ENCODE measurements around the gene TKT. TPM values are rescaled to one million over a fixed set of nuclear protein-coding genes. Genes with fewer than 3 reads are reported as not detected.

TKT gene
- total and polyA plus RNA-seq, 2 of the 8 experiments (the other 6 are each of a cell fraction or from before 2014, with no cell fraction given): 418 to 986 TPM

GRCh38 chr3:53222183-53222901 is 33.5 kb downstream of the TKT start:
- Histone ChIP-seq H3K36me3 (ENCODE audit: control insufficient read depth in 2 of 4, insufficient read depth in 4 of 4, low read length in 3 of 4) (peaks cover 25 to 42% (median 39%) of the 10 kb centered on the region in 4 experiments), H3K9ac (replicated peaks in 1 of 4; ENCODE audit: extremely low read depth in 1 of 4, low read depth in 3 of 4, low read length in 3 of 4) (no peak overlapping the region; a peak in 1 of 7 replicates), H4K5ac (ENCODE audit: insufficient read length, low read depth, low read length) (no peak overlapping the region), H3K23ac (ENCODE audit: insufficient read length) (no peak overlapping the region), H3K79me2 (ENCODE audit: control insufficient read depth in 1 of 2, insufficient read depth in 2 of 2, low read length in 2 of 2) (no peaks in the 10 kb centered on the region), H3K79me1 (ENCODE audit: low read depth, low read length) (no peaks in the 10 kb centered on the region), H2AK5ac (ENCODE audit: low read depth, low read length) (no peak overlapping the region), H2BK15ac (ENCODE audit: low read length) (no peak overlapping the region), H3K18ac (ENCODE audit: extremely low read depth, low read length) (peak overlapping the region; percentile 66; the same call in 1 of the 2 replicates), H2BK5ac (ENCODE audit: low read depth, low read length) (peak overlapping the region; percentile 55), H3K9me3 (ENCODE audit: insufficient read depth in 2 of 2, low read depth in 1 of 2, low read length in 1 of 2) (no peaks in the 10 kb centered on the region), H2BK20ac (ENCODE audit: low read length) (no peak overlapping the region), H2AFZ (ENCODE audit: low read length) (no peak overlapping the region), H3K14ac (ENCODE audit: insufficient read length) (no peak overlapping the region), H3K4me1 (replicated peaks in 1 of 4; ENCODE audit: control insufficient read depth in 3 of 4, insufficient read depth in 4 of 4, low read length in 3 of 4) (peaks cover 0 to 2% (median 0%) of the 10 kb centered on the region in 4 experiments; a peak in 1 of 7 replicates), H4K20me1 (replicated peaks in 1 of 2; ENCODE audit: control insufficient read depth in 1 of 2, insufficient read depth in 2 of 2, low read length in 2 of 2) (peaks cover 8 to 25% of the 10 kb centered on the region in 2 experiments), H3K4me3 (ENCODE audit: extremely low read depth in 1 of 4, insufficient read depth in 2 of 4, low read depth in 3 of 4, low read length in 4 of 4) (no peak overlapping the region), H4K8ac (ENCODE audit: extremely low read depth, insufficient read depth, low read length) (no peak overlapping the region), H3K23me2 (ENCODE audit: low read depth, low read length) (no peaks in the 10 kb centered on the region), H3K27ac (ENCODE audit: low read depth, low read length) (peak overlapping the region; percentile 22; the same call in 1 of the 2 replicates), H2BK120ac (replicated peaks; ENCODE audit: low read depth, low read length) (no peak overlapping the region), H3K27me3 (replicated peaks in 1 of 4; ENCODE audit: control insufficient read depth in 3 of 4, extremely low read depth in 1 of 4, insufficient read depth in 3 of 4, low read length in 3 of 4) (no peaks in the 10 kb centered on the region), H3K56ac (replicated peaks; ENCODE audit: insufficient read length, low read depth, low read length) (no peak overlapping the region), H2BK12ac (ENCODE audit: low read depth, low read length) (no peak overlapping the region), H3K4me2 (ENCODE audit: insufficient read depth in 1 of 2, low read depth in 2 of 2, low read length in 2 of 2) (no peak overlapping the region), H4K91ac (replicated peaks; ENCODE audit: insufficient read length, low read length) (no peak overlapping the region), H3K4ac (replicated peaks; ENCODE audit: insufficient read length, low read depth, low read length) (no peak overlapping the region)
- CTCF ChIA-PET (ENCODE audit: partially characterized antibody): interaction anchor here (0.5 to 6.6 kb wide), 11 partner anchors 7 to 1077 kb away, joined by 3 to 68 read pairs (median 3); no protein-coding TSS in a partner anchor
- TF ChIP-seq EZH2 (IDR thresholded peaks at IDR 0.05; ENCODE audit: low read depth, low read length, severe bottlenecking): no peak
- TF ChIP-seq SIN3A (conservative IDR thresholded peaks at IDR 0.05 in 1 of 2, IDR thresholded peaks at IDR 0.05 in 1 of 2; ENCODE audit: low read depth in 1 of 2, low read length in 2 of 2): no peak
- TF ChIP-seq YY1 (IDR thresholded peaks at IDR 0.05; ENCODE audit: low read depth, low read length): no peak
- TF ChIP-seq POLR2A (IDR thresholded peaks at IDR 0.05; ENCODE audit: control extremely low read depth in 1 of 2, low read depth in 2 of 2, low read length in 2 of 2): peak in 1 of 2 experiments; percentile 73; a peak in 2 of 3 replicates
- peak; percentile 34 for TF ChIP-seq POLR2AphosphoS5 (IDR thresholded peaks at IDR 0.05; ENCODE audit: low read depth, low read length)
- DNase-seq (ENCODE audit: low read depth in 1 of 2, low spot score in 2 of 2) (no peak), FAIRE-seq (peak; percentile 32)
- 75% methylated on average over 12 of the region's 12 CpGs; no CpG with 5 or more reads in 1 of the 2 experiments for WGBS, 2 experiments (ENCODE audit: extremely low coverage in 1 of 2, insufficient coverage in 1 of 2, insufficient read length in 1 of 2, insufficient replicate concordance in 2 of 2, low coverage in 1 of 2, low lambda C conversion rate in 2 of 2, missing lambda C conversion rate in 1 of 2)
- POLR2A ChIA-PET (ENCODE audit: partially characterized antibody): interaction anchor here (0.6 to 28.5 kb wide), 13 partner anchors 9 to 193 kb away, joined by 3 to 449 read pairs (median 4); partner anchors contain the start of genes DCP1A and TKT

Measured in H1 (cell line).